CD4-positive, alpha-beta memory T cell (primary cell): ENCODE data around the gene FNDC5. TPM values are rescaled to one million over a fixed set of nuclear protein-coding genes. Genes with fewer than 3 reads are reported as not detected.
A peak's percentile ranks its signal among the peaks of the same experiment; 100 is the strongest.

Experiments used
- CTCF ChIA-PET: fragments of 350-600 bp; sonication (Branson Sonifier 250); formaldehyde crosslinking; loops from one replicate; lab custom pipeline; 2021; ENCODE audit warnings: inconsistent platforms; ENCODE audit not compliant: partially characterized antibody; lab: Charles Lee
- POLR2A ChIA-PET: fragments of 350-600 bp; sonication (Branson Sonifier 250); formaldehyde crosslinking; loops from one replicate; lab custom pipeline; 2021; ENCODE audit not compliant: partially characterized antibody; lab: Charles Lee
- DNase-seq, 5 donors: peaks; one replicate each; pipeline versions ENCODE4 v3.0.0 to v3.0.0-alpha.2; 2020 to 2022; ENCODE audit warnings: mixed read lengths in 1 of 5
- H3K27ac ChIP-seq: one replicate; pipeline ENCODE4 v1.7.0; 2013; ENCODE audit warnings: low read depth, low read length
- H3K27me3 ChIP-seq: 2 replicates; pipeline ENCODE4 v1.7.0; 2013; ENCODE audit warnings: mild to moderate bottlenecking, low read length, moderate library complexity; ENCODE audit not compliant: insufficient read depth
- H3K36me3 ChIP-seq: 2 replicates; pipeline ENCODE4 v1.7.0; 2013; ENCODE audit warnings: mild to moderate bottlenecking, low read length, moderate library complexity; ENCODE audit not compliant: insufficient read depth
- H3K4me1 ChIP-seq: 2 replicates; pipeline ENCODE4 v1.7.0; 2013; ENCODE audit warnings: mild to moderate bottlenecking, low read length, moderate library complexity; ENCODE audit not compliant: insufficient read depth
- H3K4me3 ChIP-seq, 2 donors: one replicate each; pipeline ENCODE4 v1.7.0; 2013; ENCODE audit warnings: low read length in 2 of 2, mild to moderate bottlenecking in 1 of 2
- H3K9me3 ChIP-seq, 2 donors: one replicate each; pipeline ENCODE4 v1.7.0; 2013; ENCODE audit warnings: low read length in 2 of 2, control low read depth in 1 of 2; ENCODE audit not compliant: control insufficient read depth in 1 of 2
- H3K27ac Mint-ChIP-seq, 7 donors: one replicate each; pipeline ENCODE4 v1.8.0; 2020 to 2021; ENCODE audit warnings: mixed read lengths in 7 of 7, mild to moderate bottlenecking in 6 of 7, inconsistent platforms in 3 of 7, moderate library complexity in 3 of 7
- H3K27me3 Mint-ChIP-seq, 2 donors: one replicate each; pipeline ENCODE4 v1.8.0; 2020 to 2021; ENCODE audit warnings: mixed read lengths in 2 of 2
- H3K36me3 Mint-ChIP-seq, 2 donors: one replicate each; pipeline ENCODE4 v1.8.0; 2020 to 2021; ENCODE audit warnings: mixed read lengths in 2 of 2, inconsistent platforms in 1 of 2, mild to moderate bottlenecking in 1 of 2
- H3K4me1 Mint-ChIP-seq, 4 donors: one replicate each; pipeline ENCODE4 v1.8.0; 2020 to 2021; ENCODE audit warnings: mixed read lengths in 4 of 4, mild to moderate bottlenecking in 1 of 4
- H3K4me3 Mint-ChIP-seq, 8 donors: one replicate each; pipeline ENCODE4 v1.8.0; 2020 to 2021; ENCODE audit warnings: mixed read lengths in 8 of 8, mild to moderate bottlenecking in 7 of 8, moderate library complexity in 6 of 8, inconsistent platforms in 3 of 8
- H3K9me3 Mint-ChIP-seq, 8 donors: one replicate each; pipeline ENCODE4 v1.8.0; 2020 to 2021; ENCODE audit warnings: mixed read lengths in 8 of 8, mild to moderate bottlenecking in 5 of 8, inconsistent platforms in 3 of 8, moderate library complexity in 1 of 8
- intact Hi-C: fragments of 100-400 bp; cut with micrococcal nuclease; formaldehyde crosslinking; loops from one replicate; pipeline ENCODE4 v1.15.1; 2023
- polyA plus RNA-seq, 2 donors: library from polyadenylated mRNA; unstranded; fragments of 300-500 nt; fragmentation: Illumina TruSeq; gene quantifications; one replicate each; pipeline ENCODE4 v1.2.3, GENCODE V29; 2021
- total RNA-seq, 2 experiments: library from RNA; stranded (reverse); gene quantifications; one replicate each; pipeline ENCODE4 v1.2.3, GENCODE V29; 2021

The FNDC5 gene
- total and polyA plus RNA-seq, 4 experiments from 2014 or later: not detected

DNA sequence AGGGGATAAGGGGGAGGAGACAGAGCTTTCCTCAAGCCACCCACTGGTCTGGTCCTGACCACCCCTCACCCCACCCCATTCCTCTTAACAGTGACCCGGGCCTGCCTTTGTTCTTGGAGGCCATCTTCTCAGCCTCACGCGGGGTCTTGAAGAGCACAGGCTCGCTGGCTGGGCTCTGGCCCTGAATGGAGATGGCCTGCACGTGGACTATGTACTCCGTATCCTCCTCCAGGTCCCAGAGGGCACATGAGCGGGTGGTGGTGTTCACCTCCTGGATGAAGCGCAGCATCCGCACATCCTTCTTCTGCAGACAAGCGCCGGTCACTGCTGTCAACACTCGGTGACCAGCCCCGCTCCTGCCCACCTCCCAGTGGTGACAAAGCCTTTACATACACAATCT is 2.6 kb downstream of the FNDC5 start:
- POLR2A ChIA-PET: no interaction called here
- peaks cover 12% of the 10 kb centered on the region for H3K27me3 ChIP-seq
- Mint-ChIP-seq H3K27me3 (peaks cover 25 to 29% of the 10 kb centered on the region in 2 donors), H3K27ac (no peak overlapping the region), H3K9me3 (peaks cover 0 to 2% (median 0%) of the 10 kb centered on the region in 8 donors), H3K4me3 (no peak overlapping the region), H3K36me3 (peaks cover 18 to 31% of the 10 kb centered on the region in 2 donors), H3K4me1 (peaks cover 10 to 24% (median 17%) of the 10 kb centered on the region in 4 donors)
- no peaks in the 10 kb centered on the region for H3K36me3 ChIP-seq
- intact Hi-C loops: no loop called here
- CTCF ChIA-PET: no interaction called here
- no peak overlapping the region for H3K4me3 ChIP-seq
- DNase-seq: no peak
- H3K27ac ChIP-seq: no peak overlapping the region
- H3K9me3 ChIP-seq: no peaks in the 10 kb centered on the region
- peaks cover 4% of the 10 kb centered on the region for H3K4me1 ChIP-seq

DNA sequence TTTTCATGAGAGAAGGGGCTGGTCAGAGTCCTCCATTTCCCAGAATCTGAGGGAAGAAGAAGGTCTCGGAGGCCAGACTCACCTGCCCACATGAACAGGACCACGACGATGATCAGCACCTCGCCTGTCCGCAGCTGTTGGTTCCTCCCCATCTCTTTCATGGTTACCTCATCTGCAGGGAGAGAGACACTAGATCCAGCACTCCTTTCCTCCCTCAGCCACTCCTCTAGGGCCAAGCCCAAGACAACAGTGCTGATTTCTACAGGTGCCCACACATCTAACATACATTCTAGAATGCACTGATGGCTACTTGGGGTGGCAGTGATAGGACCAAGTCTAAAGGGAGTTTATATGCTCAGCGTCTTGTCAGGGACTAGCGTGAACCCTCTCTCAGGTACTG is 3.0 kb downstream of the FNDC5 start:
- DNase-seq: no peak
- Histone ChIP-seq H3K27ac (no peak overlapping the region), H3K9me3 (no peaks in the 10 kb centered on the region), H3K4me3 (no peak overlapping the region), H3K36me3 (no peaks in the 10 kb centered on the region), H3K27me3 (peaks cover 12% of the 10 kb centered on the region), H3K4me1 (peaks cover 4% of the 10 kb centered on the region)
- no peak overlapping the region for H3K27ac Mint-ChIP-seq
- H3K27me3 Mint-ChIP-seq: peaks cover 22 to 26% of the 10 kb centered on the region in 2 donors
- intact Hi-C loops: no loop called here
- POLR2A ChIA-PET: no interaction called here
- CTCF ChIA-PET: no interaction called here
- peaks cover 22 to 34% of the 10 kb centered on the region in 2 donors for H3K36me3 Mint-ChIP-seq
- no peak overlapping the region for H3K4me3 Mint-ChIP-seq
- peaks cover 10 to 24% (median 16%) of the 10 kb centered on the region in 4 donors for H3K4me1 Mint-ChIP-seq
- peaks cover 0 to 2% (median 0%) of the 10 kb centered on the region in 8 donors for H3K9me3 Mint-ChIP-seq

DNA sequence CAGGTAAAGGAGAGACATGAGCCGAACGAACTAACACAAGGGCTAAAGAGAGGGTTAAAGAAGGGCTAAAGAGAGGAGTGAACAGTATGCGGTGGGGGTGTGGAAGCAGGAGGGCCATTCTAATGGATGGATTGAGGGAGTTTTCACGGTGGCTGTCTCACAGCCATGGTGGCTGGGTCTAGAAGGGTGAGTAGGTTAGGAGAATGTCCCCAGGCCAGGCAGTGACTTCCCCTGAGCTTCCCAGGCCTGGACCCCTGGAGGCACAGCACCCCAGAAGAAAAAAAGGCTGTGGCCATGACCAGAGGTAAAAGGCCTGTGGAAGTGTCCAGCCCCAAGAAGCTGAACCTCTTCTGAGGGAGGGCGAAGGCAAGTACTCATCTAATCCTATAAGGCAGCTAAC is 3.6 kb downstream of the FNDC5 start:
- ChIA-PET CTCF (interaction anchor here (1.0 kb wide), 1 partner anchor 95 kb away, joined by 3 read pairs; no protein-coding TSS in a partner anchor), POLR2A (no interaction called here)
- peaks cover 8 to 24% (median 14%) of the 10 kb centered on the region in 4 donors for H3K4me1 Mint-ChIP-seq
- Histone ChIP-seq H3K36me3 (no peaks in the 10 kb centered on the region), H3K9me3 (no peaks in the 10 kb centered on the region), H3K27ac (no peak overlapping the region), H3K27me3 (peaks cover 12% of the 10 kb centered on the region), H3K4me3 (no peak overlapping the region), H3K4me1 (peaks cover 4% of the 10 kb centered on the region)
- peaks cover 26 to 38% of the 10 kb centered on the region in 2 donors for H3K36me3 Mint-ChIP-seq
- no peak for DNase-seq
- H3K27ac Mint-ChIP-seq: peak overlapping the region in 1 of 7 donors; percentile 75
- peaks cover 0 to 2% (median 0%) of the 10 kb centered on the region in 8 donors for H3K9me3 Mint-ChIP-seq
- intact Hi-C loops: no loop called here
- H3K27me3 Mint-ChIP-seq: peaks cover 21 to 24% of the 10 kb centered on the region in 2 donors
- H3K4me3 Mint-ChIP-seq: no peak overlapping the region

- no peaks in the 10 kb centered on the region for H3K36me3 ChIP-seq
- H3K9me3 ChIP-seq: no peaks in the 10 kb centered on the region
- Mint-ChIP-seq H3K27ac (no peak overlapping the region), H3K4me3 (no peak overlapping the region), H3K27me3 (peaks cover 11 to 13% of the 10 kb centered on the region in 2 donors), H3K9me3 (peaks cover 0 to 2% (median 0%) of the 10 kb centered on the region in 8 donors), H3K36me3 (peaks cover 34 to 46% of the 10 kb centered on the region in 2 donors), H3K4me1 (peaks cover 4 to 14% (median 10%) of the 10 kb centered on the region in 4 donors)
- H3K27me3 ChIP-seq: no peaks in the 10 kb centered on the region
- ChIA-PET CTCF (interaction anchor here (0.6 to 1.6 kb wide), 3 partner anchors 11 to 461 kb away, joined by 3 read pairs; no protein-coding TSS in a partner anchor), POLR2A (no interaction called here)
- DNase-seq: no peak
- no peak overlapping the region for H3K27ac ChIP-seq
- peaks cover 4% of the 10 kb centered on the region for H3K4me1 ChIP-seq
- intact Hi-C loops: no loop called here
- no peak overlapping the region for H3K4me3 ChIP-seq
Measured at GRCh38 chr1:32865639-32866405, 4.9 kb downstream of the FNDC5 start.

DNA sequence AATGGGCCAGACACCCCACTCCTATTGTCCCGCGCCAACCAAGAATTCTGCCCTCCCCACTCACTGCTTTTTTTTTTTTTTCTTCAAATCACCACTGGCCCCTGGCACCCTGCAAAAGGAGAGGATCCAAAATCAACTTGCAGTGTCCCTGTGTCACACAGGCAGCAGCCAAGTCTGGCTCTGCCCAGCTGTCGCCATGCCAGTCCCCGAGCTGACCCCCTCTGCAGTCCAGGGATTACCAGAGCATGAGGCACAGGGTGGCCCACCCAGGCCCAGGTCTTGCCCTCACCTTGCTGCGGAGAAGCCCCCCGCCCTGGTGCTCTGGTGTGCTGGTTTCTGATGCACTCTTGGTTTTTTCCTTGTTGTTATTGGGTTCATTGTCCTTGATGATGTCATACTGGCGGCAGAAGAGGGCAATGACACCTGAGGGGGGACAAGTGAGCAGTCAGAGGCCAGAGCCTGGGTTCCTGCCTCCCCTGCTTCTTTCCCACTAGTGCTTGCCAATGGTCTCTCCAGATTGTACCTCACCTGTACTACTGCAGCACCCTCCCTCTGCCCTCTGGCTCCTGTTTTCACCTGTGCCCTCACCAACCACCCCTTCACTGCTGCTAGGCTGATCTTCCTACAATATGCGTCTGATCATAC is 6.2 kb downstream of the FNDC5 start:
- H3K36me3 ChIP-seq: no peaks in the 10 kb centered on the region
- H3K9me3 Mint-ChIP-seq: no peaks in the 10 kb centered on the region
- H3K27me3 Mint-ChIP-seq: peaks cover 5 to 7% of the 10 kb centered on the region in 2 donors
- H3K9me3 ChIP-seq: no peaks in the 10 kb centered on the region
- peaks cover 0 to 5% (median 3%) of the 10 kb centered on the region in 4 donors for H3K4me1 Mint-ChIP-seq
- H3K27ac ChIP-seq: no peak overlapping the region
- H3K36me3 Mint-ChIP-seq: peaks cover 39 to 46% of the 10 kb centered on the region in 2 donors
- intact Hi-C loops: no loop called here
- POLR2A ChIA-PET: no interaction called here
- H3K4me3 Mint-ChIP-seq: no peak overlapping the region
- CTCF ChIA-PET: no interaction called here
- no peaks in the 10 kb centered on the region for H3K27me3 ChIP-seq
- no peak overlapping the region for H3K4me3 ChIP-seq
- DNase-seq: no peak
- H3K27ac Mint-ChIP-seq: peak overlapping the region in 1 of 7 donors; percentile 13
- H3K4me1 ChIP-seq: no peaks in the 10 kb centered on the region

DNA sequence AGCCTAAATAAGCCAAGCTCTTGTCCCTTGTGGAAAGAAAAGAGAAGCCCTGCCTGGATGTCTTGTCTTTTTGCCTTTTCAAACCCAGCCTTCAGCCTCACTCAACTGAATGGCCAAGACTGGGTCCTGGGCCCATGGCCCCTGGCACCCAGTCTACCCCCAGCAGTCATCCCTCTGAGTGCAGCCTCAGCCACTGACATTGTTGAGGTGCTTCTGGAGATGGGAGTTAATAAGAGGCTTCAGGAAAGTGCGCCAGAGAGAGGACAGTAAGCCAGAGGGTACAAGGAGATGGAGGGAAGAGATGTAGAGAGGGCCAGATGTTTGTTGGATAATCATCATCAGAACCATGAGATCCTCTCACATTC is 6.8 kb downstream of the FNDC5 start:
- Histone ChIP-seq H3K27me3 (no peaks in the 10 kb centered on the region), H3K4me3 (no peak overlapping the region), H3K4me1 (no peaks in the 10 kb centered on the region), H3K9me3 (no peaks in the 10 kb centered on the region), H3K36me3 (no peaks in the 10 kb centered on the region), H3K27ac (no peak overlapping the region)
- Mint-ChIP-seq H3K27me3 (peaks cover 0 to 2% of the 10 kb centered on the region in 2 donors), H3K4me3 (no peak overlapping the region), H3K9me3 (no peaks in the 10 kb centered on the region), H3K4me1 (no peaks in the 10 kb centered on the region), H3K27ac (no peak overlapping the region), H3K36me3 (peaks cover 42% of the 10 kb centered on the region in 2 donors)
- CTCF ChIA-PET: interaction anchor here (1.1 kb wide), 1 partner anchor 8 kb away, joined by 3 read pairs; no protein-coding TSS in a partner anchor
- intact Hi-C loops: no loop called here
- POLR2A ChIA-PET: no interaction called here
- no peak for DNase-seq

DNA sequence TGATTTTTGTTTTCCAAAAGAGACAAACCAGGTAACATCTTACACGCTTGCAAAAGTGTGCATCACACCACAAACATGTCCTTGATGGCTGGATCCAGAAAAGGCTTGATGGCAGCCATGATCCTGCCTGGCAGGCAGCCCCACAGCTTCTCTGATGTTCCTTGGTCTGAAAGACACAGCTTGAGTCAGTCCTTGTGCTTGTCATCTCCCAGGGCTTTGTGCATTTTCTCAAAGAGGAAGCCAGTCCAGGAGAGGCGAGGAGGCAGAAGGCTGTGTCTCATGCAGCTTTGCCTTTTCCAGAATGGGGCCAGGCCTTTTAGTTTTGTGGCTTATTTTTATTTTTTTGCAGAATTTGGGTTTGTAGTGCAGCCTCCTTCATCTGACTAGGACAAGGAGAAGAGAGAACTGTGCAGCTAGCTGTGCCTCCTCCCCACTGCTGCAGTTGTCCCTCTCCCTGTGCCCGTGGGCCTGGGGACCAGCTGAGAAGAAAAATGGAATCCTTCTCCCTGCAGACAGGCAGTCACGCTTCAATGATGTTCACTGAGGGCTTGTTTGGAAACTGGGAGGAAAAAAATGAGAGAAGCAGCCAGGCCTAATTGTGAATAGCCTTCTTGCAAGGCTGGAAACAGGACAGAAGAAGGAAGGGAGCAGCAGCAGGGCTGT is 7.4 kb downstream of the FNDC5 start:
- no peaks in the 10 kb centered on the region for H3K9me3 Mint-ChIP-seq
- no peaks in the 10 kb centered on the region for H3K4me1 ChIP-seq
- no peaks in the 10 kb centered on the region for H3K27me3 ChIP-seq
- ChIA-PET POLR2A (no interaction called here), CTCF (interaction anchor here (0.8 to 1.1 kb wide), 2 partner anchors 8 to 90 kb away, joined by 3 read pairs; no protein-coding TSS in a partner anchor)
- H3K4me3 ChIP-seq: no peak overlapping the region
- no peak overlapping the region for H3K27ac ChIP-seq
- H3K4me1 Mint-ChIP-seq: no peaks in the 10 kb centered on the region
- no peaks in the 10 kb centered on the region for H3K9me3 ChIP-seq
- H3K36me3 ChIP-seq: no peaks in the 10 kb centered on the region
- H3K27ac Mint-ChIP-seq: peak overlapping the region in 1 of 7 donors; percentile 26
- intact Hi-C loops: no loop called here
- H3K36me3 Mint-ChIP-seq: peaks cover 41 to 47% of the 10 kb centered on the region in 2 donors
- DNase-seq: no peak
- no peaks in the 10 kb centered on the region for H3K27me3 Mint-ChIP-seq
- no peak overlapping the region for H3K4me3 Mint-ChIP-seq
